H9 (cell line): ENCODE data around the gene RBMS3. TPM values are rescaled to one million over a fixed set of nuclear protein-coding genes. Genes with fewer than 3 reads are reported as not detected.

Experiments
- DNase-seq: peaks from one replicate; pipeline ENCODE4 v3.0.0-alpha.2; 2017
- H2AFZ ChIP-seq: one replicate; pipeline ENCODE4 v1.6.1; 2013; ENCODE audit warnings: mild to moderate bottlenecking, low read length, control low read depth, moderate library complexity
- H2AK5ac ChIP-seq: 2 replicates; pipeline ENCODE4 v1.6.1; 2013; ENCODE audit warnings: low read length, control low read depth, mixed read lengths; ENCODE audit not compliant: insufficient read length
- H2BK120ac ChIP-seq: one replicate; pipeline ENCODE4 v1.6.1; 2013; ENCODE audit warnings: low read depth, mild to moderate bottlenecking, low read length, control low read depth, inconsistent platforms; ENCODE audit not compliant: poor library complexity, severe bottlenecking
- H2BK12ac ChIP-seq: 2 replicates; pipeline ENCODE4 v1.6.1; 2013; ENCODE audit warnings: low read length, control low read depth, mixed read lengths, low read depth; ENCODE audit not compliant: insufficient read length
- H2BK15ac ChIP-seq: 2 replicates; pipeline ENCODE4 v1.6.1; 2013; ENCODE audit warnings: low read depth, low read length, control low read depth
- H2BK20ac ChIP-seq: one replicate; pipeline ENCODE4 v1.6.1; 2013; ENCODE audit warnings: low read depth, mild to moderate bottlenecking, low read length, control low read depth, inconsistent platforms; ENCODE audit not compliant: poor library complexity, severe bottlenecking
- H2BK5ac ChIP-seq: 2 replicates; pipeline ENCODE4 v1.6.1; 2013; ENCODE audit warnings: low read length, control low read depth, mixed read lengths; ENCODE audit not compliant: insufficient read length
- H3K14ac ChIP-seq: 2 replicates; pipeline ENCODE4 v1.6.1; 2013; ENCODE audit warnings: low read length, control low read depth; ENCODE audit not compliant: insufficient read depth
- H3K18ac ChIP-seq: 2 replicates; pipeline ENCODE4 v1.6.1; 2013; ENCODE audit warnings: low read depth, mild to moderate bottlenecking, mixed read lengths, low read length, control low read depth; ENCODE audit not compliant: insufficient read length
- H3K23ac ChIP-seq: 2 replicates; pipeline ENCODE4 v1.6.1; 2013; ENCODE audit warnings: low read length, control low read depth, mixed read lengths, low read depth; ENCODE audit not compliant: insufficient read length
- H3K23me2 ChIP-seq: 2 replicates; pipeline ENCODE4 v1.6.1; 2013; ENCODE audit warnings: low read depth, mild to moderate bottlenecking, mixed read lengths, low read length, control low read depth; ENCODE audit not compliant: insufficient read length, poor library complexity, severe bottlenecking
- H3K27ac ChIP-seq: 2 replicates; pipeline ENCODE4 v1.5.1; 2013; ENCODE audit warnings: low read length, control low read depth, mixed read lengths, low read depth; ENCODE audit not compliant: insufficient read length
- H3K27me3 ChIP-seq: 2 replicates; pipeline ENCODE4 v1.6.1; 2013; ENCODE audit warnings: low read length, control low read depth, inconsistent platforms; ENCODE audit not compliant: insufficient read depth
- H3K4ac ChIP-seq: 2 replicates; pipeline ENCODE4 v1.6.1; 2013; ENCODE audit warnings: low read depth, mild to moderate bottlenecking, control low read depth, inconsistent platforms, low read length, moderate library complexity
- H3K4me1 ChIP-seq: 2 replicates; pipeline ENCODE4 v1.6.1; 2013; ENCODE audit warnings: low read length, control low read depth, inconsistent platforms; ENCODE audit not compliant: insufficient read depth
- H3K4me2 ChIP-seq: 2 replicates; pipeline ENCODE4 v1.6.1; 2013; ENCODE audit warnings: low read length, control low read depth, mixed read lengths; ENCODE audit not compliant: insufficient read length, insufficient read depth
- H3K56ac ChIP-seq: 2 replicates; pipeline ENCODE4 v1.6.1; 2013; ENCODE audit warnings: low read depth, mild to moderate bottlenecking, mixed read lengths, low read length, control low read depth; ENCODE audit not compliant: insufficient read length
- H3K79me1 ChIP-seq: 2 replicates; pipeline ENCODE4 v1.6.1; 2013; ENCODE audit warnings: low read depth, mild to moderate bottlenecking, moderate library complexity, low read length, control low read depth, inconsistent platforms; ENCODE audit not compliant: insufficient read depth, poor library complexity, severe bottlenecking
- H3K79me2 ChIP-seq: 2 replicates; pipeline ENCODE4 v1.6.1; 2013; ENCODE audit warnings: low read length, control low read depth, inconsistent platforms; ENCODE audit not compliant: insufficient read depth
- H3K9ac ChIP-seq: 2 replicates; pipeline ENCODE4 v1.6.1; 2013; ENCODE audit warnings: low read length, control low read depth, mixed read lengths; ENCODE audit not compliant: insufficient read length; ENCODE audit errors: extremely low read depth
- H3K9me3 ChIP-seq: one replicate; pipeline ENCODE4 v1.6.1; 2013; ENCODE audit warnings: low read depth, low read length, inconsistent platforms; ENCODE audit not compliant: control insufficient read depth
- H3T11ph ChIP-seq: one replicate; pipeline ENCODE4 v1.6.1; 2013; ENCODE audit warnings: mild to moderate bottlenecking, low read length, control low read depth, inconsistent platforms
- H4K20me1 ChIP-seq: one replicate; pipeline ENCODE4 v1.6.1; 2013; ENCODE audit not compliant: control insufficient read depth, insufficient read length, insufficient read depth
- H4K5ac ChIP-seq: 2 replicates; pipeline ENCODE4 v1.6.1; 2013; ENCODE audit warnings: low read depth, mild to moderate bottlenecking, mixed read lengths, low read length, control low read depth; ENCODE audit not compliant: insufficient read length
- H4K8ac ChIP-seq: replicated peaks from 2 replicates; pipeline ENCODE4 v1.6.1; 2013; ENCODE audit warnings: low read length, control low read depth, mixed read lengths, low read depth; ENCODE audit not compliant: insufficient read length
- H4K91ac ChIP-seq: 2 replicates; pipeline ENCODE4 v1.6.1; 2013; ENCODE audit warnings: low read depth, mild to moderate bottlenecking, moderate library complexity, mixed read lengths, low read length, control low read depth; ENCODE audit not compliant: insufficient read length
- H3K27ac Mint-ChIP-seq, 3 experiments: 2 replicates in 2 of 3; 3 replicates in 1 of 3; pipeline ENCODE4 v1.8.0; 2020 to 2021; ENCODE audit warnings: mixed read lengths in 3 of 3, mild to moderate bottlenecking in 1 of 3, moderate library complexity in 1 of 3
- H3K27me3 Mint-ChIP-seq: 2 replicates; pipeline ENCODE4 v1.8.0; 2021; ENCODE audit warnings: low read depth, mild to moderate bottlenecking, moderate library complexity, mixed read lengths
- H3K36me3 Mint-ChIP-seq, 3 experiments: 2 replicates in 2 of 3; 3 replicates in 1 of 3; pipeline ENCODE4 v1.8.0; 2020 to 2021; ENCODE audit warnings: low read depth in 3 of 3, mixed read lengths in 3 of 3; ENCODE audit not compliant: insufficient read depth in 1 of 3
- H3K4me1 Mint-ChIP-seq, 2 experiments: 2 replicates each; pipeline ENCODE4 v1.8.0; 2020; ENCODE audit warnings: mixed read lengths in 2 of 2
- H3K4me3 Mint-ChIP-seq, 2 experiments: 2 replicates in 1 of 2; 3 replicates in 1 of 2; pipeline ENCODE4 v1.8.0; 2020 to 2021; ENCODE audit warnings: mild to moderate bottlenecking in 2 of 2, mixed read lengths in 2 of 2, moderate library complexity in 1 of 2
- H3K9me3 Mint-ChIP-seq, 2 experiments: 2 replicates in 1 of 2; 3 replicates in 1 of 2; pipeline ENCODE4 v1.8.0; 2020; ENCODE audit warnings: mild to moderate bottlenecking in 2 of 2, mixed read lengths in 2 of 2, moderate library complexity in 1 of 2
- CTCF ChIP-seq: fragments of 200-600 bp; sonication (generic); conservative IDR thresholded peaks from 3 replicates; pipeline ENCODE4 v1.8.0; 2021; ENCODE audit warnings: antibody characterized with exemption, mild to moderate bottlenecking
- WGBS: extraction: QIAGEN DNeasy Blood & Tissue Kit; methylation state at CpG from one replicate; pipeline ENCODE4 v1.1.7; 2013; ENCODE audit warnings: missing lambda C conversion rate, low lambda C conversion rate, mixed read lengths; ENCODE audit not compliant: insufficient read length; ENCODE audit errors: extremely low coverage; 5-methylcytosine and 5-hydroxymethylcytosine counted together
- total RNA-seq: library from RNA; stranded (reverse); gene quantifications from 2 replicates; pipeline ENCODE4 v1.2.1, GENCODE V29; 2021

Gene RBMS3
- total RNA-seq, 1 experiment from 2014 or later, result 8.1 TPM

GRCh38 chr3:30007668-30008067 is 726.8 kb downstream of the RBMS3 start:
- no peaks in the 10 kb centered on the region for H3K23me2 ChIP-seq
- no CpG with 5 or more reads among the region's 1 CpG for WGBS
- Mint-ChIP-seq H3K4me1 (peaks cover 25 to 47% of the 10 kb centered on the region in 2 experiments), H3K27me3 (no peaks in the 10 kb centered on the region), H3K9me3 (no peaks in the 10 kb centered on the region), H3K27ac (no peak overlapping the region; a peak in 1 of 7 replicates), H3K36me3 (no peaks in the 10 kb centered on the region), H3K4me3 (no peak overlapping the region)
- no peak overlapping the region for H2BK5ac ChIP-seq
- H3K9me3 ChIP-seq, result no peaks in the 10 kb centered on the region
- no peaks in the 10 kb centered on the region for H4K20me1 ChIP-seq
- no peak overlapping the region for H3K9ac ChIP-seq
- H2AK5ac ChIP-seq, result no peak overlapping the region
- no peak overlapping the region for H3K4ac ChIP-seq
- no peak overlapping the region for H3K56ac ChIP-seq
- H3T11ph ChIP-seq, result no peak overlapping the region
- no peak overlapping the region for H4K5ac ChIP-seq
- H3K79me2 ChIP-seq, result no peaks in the 10 kb centered on the region
- no peak overlapping the region for H3K14ac ChIP-seq
- DNase-seq, result no peak
- no peaks in the 10 kb centered on the region for H3K79me1 ChIP-seq
- H4K8ac ChIP-seq, result no peak overlapping the region
- no peaks in the 10 kb centered on the region for H3K27me3 ChIP-seq
- H2BK12ac ChIP-seq, result no peak overlapping the region
- no peak overlapping the region for H2BK15ac ChIP-seq
- H3K23ac ChIP-seq, result no peak overlapping the region
- no peak overlapping the region for H2BK20ac ChIP-seq
- no peak overlapping the region for H2AFZ ChIP-seq
- H3K18ac ChIP-seq, result no peak overlapping the region
- no peak overlapping the region for H4K91ac ChIP-seq
- TF ChIP-seq CTCF, result no peak
- 0 out of 2 replicates have a peak, but pooled peaks cover 3% of the 10 kb centered on the region for H3K4me1 ChIP-seq
- no peak overlapping the region for H2BK120ac ChIP-seq
- no peak overlapping the region for H3K4me2 ChIP-seq
- no peak overlapping the region for H3K27ac ChIP-seq
